Transverse colon (tissue), 4 donors: ENCODE measurements around the gene PTPRE. TPM values are rescaled to one million over a fixed set of nuclear protein-coding genes. Genes with fewer than 3 reads are reported as not detected.

Experiments used
- DNase-seq: peaks from one replicate; pipeline ENCODE4 v3.0.0-alpha.2; 2019
- H3K27ac ChIP-seq, 4 donors: fragments of 200-600 bp; sonication (generic); 2 replicates each; pipeline ENCODE4 v1.5.1; 2016 to 2018; ENCODE audit warnings: inconsistent platforms in 4 of 4
- H3K27me3 ChIP-seq: fragments of 200-600 bp; sonication (generic); 2 replicates; pipeline ENCODE4 v1.5.1; 2017; ENCODE audit warnings: inconsistent platforms
- H3K36me3 ChIP-seq, 4 donors: fragments of 200-600 bp; sonication (generic); 2 replicates each; pipeline ENCODE4 v1.5.1; 2017 to 2019; ENCODE audit warnings: inconsistent platforms in 4 of 4
- H3K4me1 ChIP-seq, 4 donors: fragments of 200-600 bp; sonication (generic); 2 replicates each; pipeline ENCODE4 v1.5.1; 2017 to 2020; ENCODE audit warnings: inconsistent platforms in 4 of 4
- H3K4me3 ChIP-seq, 4 donors: fragments of 200-600 bp; sonication (generic); 1 replicate in 1 of 4; 2 replicates in 3 of 4; pipeline versions ENCODE4 v1.5.1 to v1.6.1; 2017 to 2019; ENCODE audit warnings: inconsistent platforms in 4 of 4
- H3K9me3 ChIP-seq, 2 donors: fragments of 200-600 bp; sonication (generic); 2 replicates each; pipeline ENCODE4 v1.5.1; 2017 to 2019; ENCODE audit warnings: inconsistent platforms in 2 of 2
- EP300 ChIP-seq: sonication (generic); formaldehyde crosslinking; IDR thresholded peaks from one replicate; pipeline ENCODE4 v1.6.1; 2017; ENCODE audit warnings: antibody characterized with exemption, low read depth
- POLR2A ChIP-seq: fragments of 450-650 bp; IDR thresholded peaks from one replicate; pipeline ENCODE4 v1.6.1; 2016; ENCODE audit warnings: antibody characterized with exemption, mild to moderate bottlenecking, moderate library complexity
- POLR2AphosphoS5 ChIP-seq, 3 donors: sonication (generic); formaldehyde crosslinking; IDR thresholded peaks; one replicate each; pipeline ENCODE4 v1.6.1; 2016; ENCODE audit warnings: antibody characterized with exemption in 3 of 3
- WGBS, 2 donors: methylation state at CpG; one replicate each; pipeline ENCODE4 v1.1.5; 2018; ENCODE audit warnings: low coverage in 1 of 2; 5-methylcytosine and 5-hydroxymethylcytosine counted together
- in situ Hi-C, 4 donors: fragments of 200-750 bp; cut with MboI; loops; one replicate each; pipeline versions ENCODE4 v1.15.0 to v1.15.1; 2017; ENCODE audit warnings: low sequenced_read_pairs in 3 of 4, low pct_ligation_motif_present in 1 of 4, low pct_unique_long_range_greater_than_20kb in 1 of 4
- intact Hi-C: fragments of 100-400 bp; cut with DNase I; formaldehyde crosslinking; loops from one replicate; pipeline ENCODE4 v1.15.1; 2023; ENCODE audit warnings: low total_unique reads
- total RNA-seq, 4 donors: library from RNA; depleted of rRNA; stranded (reverse); fragments of >200 nt; gene quantifications; one replicate each; pipeline ENCODE4 v1.1.0, GENCODE V29; 2016
- TF ChIP-seq, protein P1 (sequence below), 5 experiments: fragments of 200-600 bp in 3 of 5; fragments of 450-650 bp in 2 of 5; sonication (generic) in 3 of 5; IDR thresholded peaks; 1 replicate in 2 of 5; 2 replicates in 3 of 5; pipeline ENCODE4 v1.5.1; 2016 to 2017; ENCODE audit warnings: antibody characterized with exemption in 5 of 5, inconsistent platforms in 3 of 5, mild to moderate bottlenecking in 2 of 5, moderate library complexity in 1 of 5

The PTPRE gene
- total RNA-seq, 4 donors from 2014 or later: 25.7 to 43.6 (median 26.7) TPM

DNA sequence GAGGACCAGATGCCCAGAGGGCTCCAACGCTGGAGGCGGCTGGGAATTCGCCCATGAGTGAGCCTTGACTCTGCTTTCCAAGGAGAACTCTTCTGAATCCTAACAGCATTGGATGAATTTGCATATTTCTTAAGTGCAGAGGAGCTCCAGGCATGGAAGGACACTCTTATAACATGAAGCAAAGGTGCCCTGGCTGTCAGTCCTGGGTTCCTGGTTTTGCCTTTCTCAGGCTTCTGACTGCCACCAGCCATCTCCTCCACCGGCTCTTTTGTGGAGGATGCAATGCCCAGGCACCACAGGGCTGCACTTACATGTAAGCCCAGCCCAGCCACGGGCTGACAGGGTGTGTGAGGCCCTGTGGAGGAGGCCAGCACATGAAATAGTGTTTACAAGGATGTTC, 22.4 kb upstream of the PTPRE start:
- no peak for DNase-seq
- WGBS, 2 donors: 86% methylated on average over 5 of the region's 5 CpGs; no CpG with 5 or more reads in 1 of the 2 donors
- Histone ChIP-seq H3K27ac (peak overlapping the region in 3 of 4 donors; percentile 13 to 86 (median 14)), H3K4me3 (no peak overlapping the region), H3K27me3 (no peaks in the 10 kb centered on the region), H3K9me3 (no peaks in the 10 kb centered on the region), H3K4me1 (peaks cover 15 to 96% (median 62%) of the 10 kb centered on the region in 4 donors), H3K36me3 (no peaks in the 10 kb centered on the region)
- intact Hi-C loops (no loop called here), in situ Hi-C loops (no loop called here)
- TF ChIP-seq POLR2AphosphoS5 (IDR thresholded peaks at IDR 0.05) (no peak), POLR2A (no peak), EP300 (no peak)
- TF ChIP-seq, protein P1, sequence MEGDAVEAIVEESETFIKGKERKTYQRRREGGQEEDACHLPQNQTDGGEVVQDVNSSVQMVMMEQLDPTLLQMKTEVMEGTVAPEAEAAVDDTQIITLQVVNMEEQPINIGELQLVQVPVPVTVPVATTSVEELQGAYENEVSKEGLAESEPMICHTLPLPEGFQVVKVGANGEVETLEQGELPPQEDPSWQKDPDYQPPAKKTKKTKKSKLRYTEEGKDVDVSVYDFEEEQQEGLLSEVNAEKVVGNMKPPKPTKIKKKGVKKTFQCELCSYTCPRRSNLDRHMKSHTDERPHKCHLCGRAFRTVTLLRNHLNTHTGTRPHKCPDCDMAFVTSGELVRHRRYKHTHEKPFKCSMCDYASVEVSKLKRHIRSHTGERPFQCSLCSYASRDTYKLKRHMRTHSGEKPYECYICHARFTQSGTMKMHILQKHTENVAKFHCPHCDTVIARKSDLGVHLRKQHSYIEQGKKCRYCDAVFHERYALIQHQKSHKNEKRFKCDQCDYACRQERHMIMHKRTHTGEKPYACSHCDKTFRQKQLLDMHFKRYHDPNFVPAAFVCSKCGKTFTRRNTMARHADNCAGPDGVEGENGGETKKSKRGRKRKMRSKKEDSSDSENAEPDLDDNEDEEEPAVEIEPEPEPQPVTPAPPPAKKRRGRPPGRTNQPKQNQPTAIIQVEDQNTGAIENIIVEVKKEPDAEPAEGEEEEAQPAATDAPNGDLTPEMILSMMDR (IDR thresholded peaks at IDR 0.05): no peak

DNA sequence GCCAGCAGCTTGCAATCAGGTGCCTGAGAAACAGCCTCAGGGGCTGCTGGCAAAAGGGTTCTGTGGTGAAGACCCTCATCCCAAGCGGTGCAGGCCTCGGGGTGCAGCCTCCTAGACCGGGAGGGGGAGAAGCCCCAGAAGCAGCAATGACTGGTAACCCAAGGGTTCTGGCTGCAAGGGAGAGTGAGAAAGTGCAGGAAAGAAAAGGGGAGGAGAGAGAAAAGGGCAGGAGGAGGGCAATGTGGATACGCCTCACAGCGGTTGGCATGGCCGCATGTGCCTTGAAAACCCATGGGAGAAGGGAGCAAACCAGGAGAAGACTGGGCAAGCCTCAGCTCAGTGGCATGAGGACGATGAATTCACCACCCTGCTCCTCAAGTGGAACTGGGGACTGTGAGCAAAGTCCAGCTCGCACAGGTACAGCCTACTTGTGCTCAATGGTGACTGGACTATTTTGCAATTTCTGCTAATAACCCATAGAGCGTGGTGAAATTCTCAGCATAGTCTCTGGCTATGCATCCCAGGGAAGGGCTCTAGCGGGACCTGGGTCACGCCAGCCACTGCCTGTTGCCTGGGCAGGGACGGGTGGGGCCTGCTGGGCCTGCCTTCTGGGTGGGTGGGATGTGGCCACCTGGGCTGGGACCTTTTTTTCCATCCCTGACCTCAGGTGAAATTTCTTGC, 20.4 kb upstream of the PTPRE start:
- TF ChIP-seq POLR2AphosphoS5 (IDR thresholded peaks at IDR 0.05): peak in 1 of 3 donors; percentile 65
- TF ChIP-seq, protein P1 (IDR thresholded peaks at IDR 0.05): no peak
- TF ChIP-seq EP300: no peak
- TF ChIP-seq POLR2A: no peak
- intact Hi-C loops: no loop called here
- Histone ChIP-seq H3K4me1 (peaks cover 9 to 81% (median 49%) of the 10 kb centered on the region in 4 donors), H3K4me3 (no peak overlapping the region), H3K36me3 (no peaks in the 10 kb centered on the region), H3K27me3 (no peaks in the 10 kb centered on the region), H3K9me3 (no peaks in the 10 kb centered on the region), H3K27ac (peak overlapping the region; percentile 73 to 86 (median 84))
- peak; percentile 63 for DNase-seq
- WGBS, 2 donors: 69 to 96% methylated on average over 4 to 12 of the region's 12 CpGs
- in situ Hi-C loops: no loop called here

DNA sequence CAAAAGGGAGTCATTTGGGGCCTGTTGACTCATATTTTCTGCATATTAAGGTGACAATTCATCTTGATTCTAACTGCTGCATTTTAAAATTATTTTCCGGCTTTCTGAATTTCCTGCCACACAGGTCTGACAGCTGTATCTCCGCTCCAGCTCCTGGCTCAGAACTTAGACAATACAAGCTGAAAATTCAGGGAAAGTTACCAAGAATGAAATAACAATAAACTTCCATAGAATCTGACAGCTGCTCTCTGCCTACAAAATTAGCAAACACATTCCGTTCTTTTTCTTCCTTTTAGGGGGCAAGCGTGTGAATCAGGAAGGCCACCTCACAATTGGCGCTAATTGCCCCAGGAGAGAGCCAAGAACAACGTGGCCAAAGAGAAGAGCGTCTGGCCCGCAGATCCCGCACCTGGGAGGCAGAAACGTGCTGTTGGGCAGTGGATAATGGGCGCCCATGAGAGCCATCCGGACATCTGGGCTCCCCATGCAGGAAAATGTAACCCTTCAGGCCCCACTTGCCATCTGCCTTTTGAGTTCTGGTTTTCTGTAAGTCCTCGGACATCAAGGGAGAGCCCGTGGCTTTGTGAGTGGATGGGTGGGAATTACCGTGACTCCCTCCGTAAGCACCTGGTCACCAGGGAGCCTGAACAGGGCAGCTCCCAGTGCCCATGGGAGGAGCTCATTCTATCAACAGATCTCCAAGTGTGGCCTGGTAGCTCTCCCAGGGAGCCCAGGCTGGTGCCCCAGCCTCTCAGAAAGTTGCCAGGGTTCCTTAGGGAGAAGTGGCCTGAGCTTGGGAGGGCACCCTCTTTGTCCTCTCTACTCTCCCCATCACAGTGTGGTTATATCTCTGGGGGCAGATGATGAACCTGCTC, 19.1 kb upstream of the PTPRE start:
- in situ Hi-C loops: no loop called here
- no peak for DNase-seq
- TF ChIP-seq POLR2AphosphoS5 (IDR thresholded peaks at IDR 0.05): no peak
- TF ChIP-seq POLR2A: no peak
- TF ChIP-seq EP300: no peak
- TF ChIP-seq, protein P1 (IDR thresholded peaks at IDR 0.05): no peak
- intact Hi-C loops: no loop called here
- H3K27ac ChIP-seq: peak overlapping the region; percentile 73 to 86 (median 84)
- 26 to 29% methylated on average over 6 to 15 of the region's 16 CpGs for WGBS, 2 donors
- no peaks in the 10 kb centered on the region for H3K27me3 ChIP-seq
- no peak overlapping the region for H3K4me3 ChIP-seq
- no peaks in the 10 kb centered on the region for H3K36me3 ChIP-seq
- H3K4me1 ChIP-seq: peaks cover 4 to 68% (median 37%) of the 10 kb centered on the region in 4 donors
- no peaks in the 10 kb centered on the region for H3K9me3 ChIP-seq
